Measurements from ENCODE around the gene PRR5.

The PRR5 gene

GRCh38 chr22:44711690-44712555 is 9.9 kb downstream of the PRR5 start:
- no peak for DNase-seq (ENCODE audit: low read depth in 2 of 3, low spot score in 1 of 3)

- no peak for DNase-seq (ENCODE audit: low read depth in 2 of 3, low spot score in 1 of 3)
Observed at GRCh38 chr22:44712962-44713361, 11.0 kb downstream of the PRR5 start.

DNA sequence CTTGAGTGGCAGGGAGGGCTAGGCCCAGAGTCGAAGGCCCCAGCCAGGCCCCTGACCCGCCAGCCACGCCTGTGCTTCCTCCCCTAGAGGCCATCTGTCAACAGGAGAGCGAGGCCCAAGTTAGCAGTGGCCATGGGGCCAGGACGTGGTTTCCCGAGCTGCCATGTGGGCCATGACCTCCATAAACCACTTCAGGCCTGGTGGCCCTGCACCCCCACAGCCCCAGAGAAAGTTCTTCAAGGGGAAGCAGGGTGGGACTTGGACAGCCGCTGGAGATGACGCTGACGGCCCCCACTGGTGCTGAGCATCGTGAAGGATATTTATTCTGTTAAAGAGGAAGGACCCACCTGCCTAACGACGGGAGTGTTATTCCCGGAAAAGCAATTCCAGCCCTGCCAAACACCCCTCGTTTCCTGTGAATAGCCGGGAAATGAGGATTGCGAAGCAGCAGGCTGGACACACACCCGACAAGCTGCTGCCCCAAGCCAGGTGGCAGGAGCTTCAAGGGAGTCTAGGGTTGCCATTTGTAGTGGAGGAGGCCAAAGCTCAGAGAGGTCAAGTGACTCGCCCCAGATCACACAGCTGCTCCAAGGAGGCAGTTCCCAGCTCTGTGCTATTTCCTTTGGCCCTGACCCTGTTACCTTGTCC is 12.8 kb downstream of the PRR5 start:
- no peak for DNase-seq (ENCODE audit: low read depth in 2 of 3, low spot score in 1 of 3)

- no peak for DNase-seq (ENCODE audit: low read depth in 2 of 3, low spot score in 1 of 3)
Observed at GRCh38 chr22:44718418-44718817, 16.4 kb downstream of the PRR5 start.

DNA sequence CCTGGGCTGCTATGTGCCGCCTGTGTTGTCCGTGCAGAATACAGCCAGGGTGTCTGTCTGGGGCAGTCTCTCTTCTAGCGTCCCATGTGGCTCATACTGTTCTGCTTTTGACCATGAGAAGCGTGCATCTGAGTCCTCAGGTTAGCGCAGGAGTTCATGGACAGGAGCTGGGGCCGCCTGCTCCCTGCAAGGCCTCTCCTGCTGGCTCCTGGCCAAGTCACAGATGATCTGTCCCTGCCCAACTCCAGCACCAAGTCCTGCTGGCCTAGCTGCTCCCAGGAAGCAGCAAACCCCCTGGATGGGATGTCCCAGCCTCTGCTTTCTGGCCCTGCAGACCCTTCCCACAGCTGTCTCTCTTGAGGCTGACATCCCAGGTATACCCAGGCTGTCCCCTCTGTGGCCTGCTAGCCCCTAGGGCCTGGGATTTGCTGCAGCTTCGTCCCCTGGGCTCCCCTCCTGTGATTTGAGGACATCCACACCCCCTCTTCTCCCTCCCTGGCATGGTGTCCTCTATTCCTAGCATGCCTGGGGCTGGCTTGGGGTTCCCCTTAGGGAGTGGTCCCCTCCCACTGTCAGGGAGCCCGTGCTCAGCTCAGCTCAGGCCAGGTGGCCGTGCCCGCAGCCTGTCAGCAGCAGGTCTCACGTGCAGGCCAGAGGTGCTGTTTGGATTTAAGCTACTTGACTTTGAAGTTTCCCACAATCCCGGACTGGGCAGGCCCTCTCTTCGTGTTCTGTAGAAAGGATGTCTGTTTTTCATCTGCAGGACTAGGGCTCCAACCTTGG is 17.8 kb downstream of the PRR5 start:
- no peak for DNase-seq (ENCODE audit: low read depth in 2 of 3, low spot score in 1 of 3)

DNA sequence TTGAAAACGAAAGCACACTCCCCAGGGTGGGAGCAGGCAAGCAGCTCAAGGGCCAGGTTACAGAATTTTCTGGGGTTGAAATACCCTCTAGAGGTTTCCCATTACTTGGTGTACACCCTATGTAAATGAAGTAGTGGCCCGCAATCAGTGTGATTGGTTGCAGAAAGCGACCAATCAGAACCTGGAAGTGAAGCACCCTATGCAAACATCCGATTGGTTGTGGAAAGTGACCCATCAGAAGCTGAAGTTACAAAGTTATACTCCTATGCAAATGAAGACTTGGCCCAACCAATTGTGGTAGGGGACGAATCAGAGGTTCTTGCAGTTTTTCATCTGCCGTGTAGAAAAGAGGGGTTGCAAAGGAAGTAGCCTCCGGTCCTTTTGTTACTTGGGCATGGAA is 19.2 kb downstream of the PRR5 start:
- DNase-seq (ENCODE audit: low read depth in 2 of 3, low spot score in 1 of 3): no peak

GRCh38 chr22:44722611-44723010 is 20.6 kb downstream of the PRR5 start:
- DNase-seq (ENCODE audit: low read depth in 2 of 3, low spot score in 1 of 3): no peak

- no peak for DNase-seq (ENCODE audit: low read depth in 2 of 3, low spot score in 1 of 3)
Observed at GRCh38 chr22:44723801-44724200, 21.8 kb downstream of the PRR5 start.

DNA sequence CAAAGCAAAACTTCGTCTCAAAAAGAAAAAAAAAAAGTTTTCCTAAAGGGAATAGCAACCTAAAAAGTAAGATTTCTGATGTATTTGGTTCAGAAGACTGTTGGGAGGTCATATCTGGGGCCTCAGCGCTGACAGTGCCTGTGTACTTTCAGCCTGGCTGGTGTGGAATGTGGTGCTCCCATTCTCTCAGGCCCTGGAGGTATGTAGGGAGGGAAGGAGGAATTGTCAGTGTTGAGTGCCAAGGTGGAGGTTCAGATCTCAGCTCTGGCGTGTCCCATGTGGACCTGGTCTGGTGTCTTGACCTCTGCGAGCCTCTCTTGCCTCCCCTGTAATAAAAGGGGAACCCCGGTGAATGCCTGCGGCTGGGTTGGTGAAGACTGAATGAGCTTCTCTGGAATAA is 22.4 kb downstream of the PRR5 start:
- DNase-seq (ENCODE audit: low read depth in 2 of 3, low spot score in 1 of 3): no peak

DNA sequence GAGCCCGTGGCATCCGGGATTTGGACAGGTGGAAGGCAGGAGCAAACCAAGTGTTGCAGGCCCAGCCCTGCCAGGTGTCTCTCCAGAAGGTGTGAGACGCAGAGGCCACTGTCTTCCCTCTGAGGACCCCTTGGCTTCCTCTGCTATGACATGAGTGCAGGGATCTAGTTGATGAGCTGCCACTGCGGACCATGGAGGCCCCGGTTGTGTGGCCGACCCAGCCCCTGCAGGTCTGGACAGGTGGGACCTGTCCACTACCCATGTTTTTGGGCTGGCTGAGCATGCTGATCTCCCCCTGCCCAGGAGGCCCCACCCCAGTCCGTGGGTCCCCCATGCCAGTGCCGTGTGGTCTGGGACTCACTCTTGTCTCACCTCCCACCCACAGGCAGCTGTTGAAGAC is 22.9 kb downstream of the PRR5 start:
- DNase-seq (ENCODE audit: low read depth in 2 of 3, low spot score in 1 of 3): no peak

GRCh38 chr22:44726439-44726838 is 24.4 kb downstream of the PRR5 start:
- no peak for DNase-seq (ENCODE audit: low read depth in 2 of 3, low spot score in 1 of 3)

- DNase-seq (ENCODE audit: low read depth in 2 of 3, low spot score in 1 of 3): no peak
Observed at GRCh38 chr22:44727148-44727547, 25.1 kb downstream of the PRR5 start.

DNA sequence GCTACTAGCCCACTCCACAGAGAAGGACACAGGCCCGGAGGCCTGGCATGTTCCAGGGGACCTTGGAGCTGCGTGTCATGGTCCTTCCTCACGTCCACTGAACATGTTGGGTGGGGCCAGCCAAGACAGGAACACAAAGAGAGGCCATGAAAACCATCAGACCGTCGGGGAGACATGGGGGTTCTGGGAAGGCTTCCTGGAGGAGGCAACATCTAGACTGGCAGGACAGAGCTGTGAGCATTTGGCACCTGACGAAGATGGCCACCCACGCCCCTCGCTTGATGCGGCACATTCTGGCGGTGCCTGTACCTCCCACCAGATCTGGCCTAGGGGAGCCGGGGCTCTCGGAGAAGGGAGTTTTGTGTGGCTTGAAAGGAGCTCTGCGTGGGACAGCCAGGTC is 25.7 kb downstream of the PRR5 start:
- no peak for DNase-seq (ENCODE audit: low read depth in 2 of 3, low spot score in 1 of 3)

- DNase-seq (ENCODE audit: low read depth in 2 of 3, low spot score in 1 of 3): no peak
Observed at GRCh38 chr22:44728761-44729324, 26.8 kb downstream of the PRR5 start.

DNA sequence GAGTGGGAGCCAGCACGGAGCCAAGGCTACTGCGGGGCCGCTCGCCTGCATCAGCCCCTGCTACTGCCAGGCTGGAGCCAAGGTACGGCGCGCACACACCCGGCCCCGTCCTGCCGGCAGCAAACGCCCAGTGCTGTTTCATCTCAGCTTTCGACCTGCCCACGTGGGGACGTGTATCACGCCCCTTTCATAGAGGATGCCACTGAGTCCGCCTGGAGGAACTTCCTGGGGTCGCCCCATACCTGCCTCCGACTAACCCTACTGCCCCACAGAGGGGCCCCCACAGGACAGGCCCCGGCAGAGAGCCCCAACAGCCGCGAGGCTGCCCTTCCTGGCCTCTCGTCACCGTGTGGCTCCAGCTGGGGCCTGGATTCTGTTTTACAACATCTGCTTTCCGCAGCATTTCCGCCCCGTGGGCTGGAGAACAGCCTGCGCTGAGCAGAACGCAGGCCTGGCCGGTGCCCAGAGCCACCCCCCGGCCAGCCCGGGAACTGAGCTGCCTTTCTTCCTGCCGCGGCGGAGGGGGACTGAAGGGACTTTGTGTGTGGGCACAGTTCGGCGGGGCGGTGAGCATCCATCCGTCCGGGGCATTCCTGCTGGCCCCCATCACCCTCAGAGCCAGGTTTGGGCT is 27.5 kb downstream of the PRR5 start:
- no peak for DNase-seq (ENCODE audit: low read depth in 2 of 3, low spot score in 1 of 3)

- DNase-seq (ENCODE audit: low read depth in 2 of 3, low spot score in 1 of 3): no peak
Observed at GRCh38 chr22:44730022-44730393, 28.0 kb downstream of the PRR5 start.

GRCh38 chr22:44730490-44731356 is 28.7 kb downstream of the PRR5 start:
- DNase-seq (ENCODE audit: low read depth in 2 of 3, low spot score in 1 of 3): no peak

- no peak for DNase-seq (ENCODE audit: low read depth in 2 of 3, low spot score in 1 of 3)
Observed at GRCh38 chr22:44731357-44731970, 29.5 kb downstream of the PRR5 start.

GRCh38 chr22:44732017-44732561 is 30.1 kb downstream of the PRR5 start:
- DNase-seq (ENCODE audit: low read depth in 2 of 3, low spot score in 1 of 3): no peak

DNA sequence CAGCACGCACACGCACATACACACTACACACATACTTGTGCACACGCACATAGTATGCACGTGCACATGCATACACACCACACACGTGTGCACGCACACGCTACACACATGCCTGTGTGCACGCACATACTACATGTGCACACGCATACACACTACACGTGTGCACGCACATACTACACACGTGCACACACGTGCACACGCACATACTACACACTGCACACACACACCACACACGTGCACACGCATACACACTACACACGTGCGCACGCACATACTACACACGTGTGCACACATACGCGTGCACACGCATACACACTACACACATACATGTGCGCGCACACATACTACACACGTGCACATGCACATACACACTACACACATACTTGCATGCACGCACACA is 30.7 kb downstream of the PRR5 start:
- no peak for DNase-seq (ENCODE audit: low read depth in 2 of 3, low spot score in 1 of 3)

Data from stimulated activated CD4-positive, alpha-beta T cell treated with anti-CD3 and anti-CD28 coated beads, Interleukin-12 subunit alpha, Interleukin-12 subunit beta, amount 100 ng/mL, for 48 hours (primary cell).